Mesenteric fat pad (tissue), 1 donor: ENCODE measurements around the gene SEL1L. TPM values are rescaled to one million over a fixed set of nuclear protein-coding genes. Genes with fewer than 3 reads are reported as not detected.
"Not testable (repeated sequence)": the region's sequence is repeated elsewhere in the genome, so short reads cannot be mapped to it uniquely, and the experiment has no call there.

Source experiments
- DNase-seq: peaks from one replicate; pipeline ENCODE4 v3.0.0-alpha.2; 2020; ENCODE audit warnings: low spot score
- long read RNA-seq: library from polyadenylated mRNA; unstranded; transcript quantifications from one replicate; pipeline ENCODE4 v2.0.0, GENCODE V29; 2020
- total RNA-seq: library from RNA; stranded (reverse); fragmentation: NEBNext Ultra II Directional; extraction: Animal tissue kit (Norgen Biotek cat#: 25700); gene quantifications from one replicate; pipeline ENCODE4 v1.2.1, GENCODE V29; 2021
- donor health status: DM: yes; HTN: yes; CAD: no.

Gene SEL1L
- total RNA-seq: 114 TPM
- long read RNA-seq, full-length matches to known transcripts: 27 of 66 reads
- long read RNA-seq, partial matches to known transcripts: 13 of 66 reads
- long read RNA-seq, other reads (novel, unspliced or antisense): 26 of 66 reads

GRCh38 chr14:81533536-81534343, at the start of gene SEL1L:
Gene SEL1L (minus strand): TSS chr14:81533853. CDS start chr14:81533744, 109 bp downstream.
- peak; percentile 99 for DNase-seq

DNA sequence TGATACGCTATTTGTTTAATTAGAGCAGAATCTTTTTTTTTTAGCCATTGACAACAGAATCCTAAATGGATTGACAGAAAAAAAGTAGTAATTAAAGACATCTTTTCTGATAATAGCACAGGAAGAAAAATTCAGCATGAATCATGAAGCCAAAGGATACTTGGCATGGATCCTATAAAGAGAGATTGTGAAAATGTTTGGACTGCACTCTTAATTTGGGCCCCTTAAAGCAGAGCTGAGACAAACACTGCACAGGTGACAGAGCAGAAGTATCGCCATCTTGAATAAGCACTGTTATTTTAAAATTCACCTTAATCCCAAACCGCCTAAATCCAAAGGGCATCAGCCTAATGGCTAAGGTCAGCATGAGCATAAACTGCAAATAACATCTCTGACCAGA, 48.8 kb upstream of the SEL1L start:
- DNase-seq: no peak

DNA sequence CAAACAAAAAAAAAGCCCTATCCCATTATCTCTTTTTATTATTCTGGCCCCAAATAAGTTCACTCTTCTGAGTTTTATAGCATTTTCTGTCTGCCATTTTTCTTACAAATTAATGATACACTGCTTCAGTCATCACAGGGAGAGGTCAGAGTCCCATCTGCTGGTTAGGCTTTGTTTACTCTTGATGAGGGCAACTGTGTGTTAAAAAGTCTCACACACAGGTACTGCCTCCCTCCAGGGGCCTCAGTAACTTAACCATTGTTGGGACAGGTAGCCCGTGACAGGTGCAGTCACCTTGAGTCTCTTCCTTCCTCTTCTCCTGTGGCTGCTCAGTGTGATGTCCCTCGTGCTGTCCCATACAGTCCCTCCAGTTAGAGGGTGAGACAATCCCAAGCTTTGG, 45.5 kb upstream of the SEL1L start:
- no peak for DNase-seq

DNA sequence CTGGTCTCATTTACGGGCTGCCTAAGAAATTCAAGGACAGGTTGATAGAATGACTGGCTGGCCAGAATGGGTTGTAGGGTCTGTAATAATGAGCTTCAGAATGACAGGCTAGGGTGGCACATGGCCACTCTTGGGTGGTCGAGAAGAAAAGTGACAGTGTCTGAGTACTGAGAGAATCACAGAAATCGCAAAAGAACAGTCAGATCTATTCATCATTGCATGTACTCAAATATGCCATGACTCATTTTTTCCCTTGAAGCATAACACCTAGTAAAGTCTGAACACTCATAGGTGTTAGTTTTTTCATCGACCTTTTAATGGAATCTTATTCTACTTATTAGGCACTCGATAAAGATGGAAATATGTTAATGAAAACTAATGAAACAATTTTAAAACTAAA, 37.8 kb upstream of the SEL1L start:
- no peak for DNase-seq

GRCh38 chr14:81567302-81567701, 33.6 kb upstream of the SEL1L start:
- no peak for DNase-seq

GRCh38 chr14:81565441-81566290, 32.0 kb upstream of the SEL1L start:
- DNase-seq: no peak

- no peak for DNase-seq
These were observed 29.2 kb upstream of the SEL1L start for GRCh38 chr14:81562818-81563217.

- no peak for DNase-seq
These were observed 27.6 kb upstream of the SEL1L start for GRCh38 chr14:81561084-81561775.

- DNase-seq: no peak
These were observed 25.7 kb upstream of the SEL1L start for GRCh38 chr14:81559385-81559784.

GRCh38 chr14:81557146-81557545, 23.5 kb upstream of the SEL1L start:
- no peak for DNase-seq

DNA sequence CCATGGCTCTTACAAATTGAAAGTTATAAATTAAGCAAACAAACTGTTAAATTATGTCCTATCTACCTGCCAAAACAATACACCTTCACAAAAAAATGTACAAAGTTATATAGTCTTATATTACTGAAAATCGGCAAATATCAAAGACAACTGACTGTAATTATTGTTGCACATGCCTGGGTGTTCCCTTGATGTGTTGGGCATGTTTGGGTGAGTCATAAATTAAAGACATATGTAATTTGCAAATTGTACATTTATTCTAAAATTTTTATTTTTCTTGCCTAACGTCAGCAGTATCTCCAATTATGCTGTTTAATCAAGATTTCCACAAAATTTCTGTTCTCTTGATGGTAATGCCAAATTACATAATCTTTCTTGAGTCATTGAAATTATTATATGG, 22.0 kb upstream of the SEL1L start:
- DNase-seq: no peak

- DNase-seq: no peak
These were observed 21.4 kb upstream of the SEL1L start for GRCh38 chr14:81555051-81555450.

GRCh38 chr14:81551471-81551870, 17.8 kb upstream of the SEL1L start:
- no peak for DNase-seq

DNA sequence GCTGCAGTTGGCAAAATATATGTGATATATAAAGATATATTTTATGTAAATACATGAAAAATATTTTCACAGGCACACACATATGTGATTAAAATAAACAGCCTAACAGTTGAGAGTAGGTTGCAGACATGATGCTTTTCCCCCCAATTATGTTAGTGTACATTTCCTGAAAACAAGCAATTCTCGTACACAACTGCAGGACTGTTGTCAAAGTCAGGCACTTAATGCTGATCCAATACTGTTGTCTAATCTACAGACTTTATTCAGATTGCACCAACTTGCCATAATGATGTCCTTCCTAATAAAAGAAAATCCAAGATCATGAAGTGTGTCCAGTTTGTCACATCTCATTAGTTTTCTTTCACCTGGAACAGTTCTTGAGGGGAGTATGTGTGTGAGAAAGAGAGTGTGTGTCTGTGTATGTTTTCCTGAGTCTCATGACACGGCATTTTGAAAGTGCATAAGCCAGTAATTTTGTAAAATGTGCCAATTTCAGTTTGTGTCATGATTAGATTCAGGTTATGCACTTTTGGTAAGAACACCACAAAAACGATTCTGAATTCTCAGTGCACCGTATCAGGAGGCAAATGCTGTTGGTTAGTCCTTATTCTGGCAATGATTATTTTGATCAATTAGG, 16.5 kb upstream of the SEL1L start:
- no peak for DNase-seq

GRCh38 chr14:81541206-81541605, 7.6 kb upstream of the SEL1L start:
- DNase-seq: not testable (repeated sequence)

GRCh38 chr14:81537193-81537592, 3.5 kb upstream of the SEL1L start:
- no peak for DNase-seq

GRCh38 chr14:81536241-81536771, 2.7 kb upstream of the SEL1L start:
- DNase-seq: no peak

DNA sequence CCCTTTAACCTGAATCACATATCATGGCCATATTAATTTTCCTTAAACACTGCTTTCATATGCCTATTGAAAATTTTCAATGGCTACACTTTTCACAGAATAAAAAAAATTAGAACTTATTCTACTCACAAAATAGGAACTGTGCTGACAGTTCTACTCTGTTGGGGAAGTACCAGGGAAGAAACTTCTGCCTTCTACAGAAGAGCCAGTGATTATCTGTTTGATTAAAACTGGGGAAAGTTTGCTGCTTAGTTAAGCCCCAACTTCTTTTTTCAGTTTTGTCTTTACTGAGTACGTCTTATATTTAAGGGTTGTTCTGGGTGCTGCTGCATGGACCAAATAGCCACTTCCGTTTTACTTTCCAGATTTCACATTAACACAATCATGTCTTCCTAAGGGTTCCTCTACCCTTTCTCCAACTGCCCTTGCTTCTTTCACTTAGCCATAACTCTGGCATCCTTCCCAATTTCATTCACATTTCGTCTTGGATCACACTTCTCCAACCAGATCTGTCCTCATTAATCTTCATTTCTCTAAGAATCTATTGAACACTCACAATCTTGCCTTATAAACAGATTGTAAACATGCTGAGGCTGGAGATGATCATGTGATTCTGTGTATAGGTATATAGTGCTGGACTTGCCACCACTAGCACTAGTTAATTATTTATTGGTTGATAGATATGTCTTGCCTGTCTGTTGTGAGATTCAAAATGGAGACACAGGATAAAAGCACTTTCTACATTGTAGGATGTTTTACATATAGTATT, 1.9 kb upstream of the SEL1L start:
- DNase-seq: no peak

DNA sequence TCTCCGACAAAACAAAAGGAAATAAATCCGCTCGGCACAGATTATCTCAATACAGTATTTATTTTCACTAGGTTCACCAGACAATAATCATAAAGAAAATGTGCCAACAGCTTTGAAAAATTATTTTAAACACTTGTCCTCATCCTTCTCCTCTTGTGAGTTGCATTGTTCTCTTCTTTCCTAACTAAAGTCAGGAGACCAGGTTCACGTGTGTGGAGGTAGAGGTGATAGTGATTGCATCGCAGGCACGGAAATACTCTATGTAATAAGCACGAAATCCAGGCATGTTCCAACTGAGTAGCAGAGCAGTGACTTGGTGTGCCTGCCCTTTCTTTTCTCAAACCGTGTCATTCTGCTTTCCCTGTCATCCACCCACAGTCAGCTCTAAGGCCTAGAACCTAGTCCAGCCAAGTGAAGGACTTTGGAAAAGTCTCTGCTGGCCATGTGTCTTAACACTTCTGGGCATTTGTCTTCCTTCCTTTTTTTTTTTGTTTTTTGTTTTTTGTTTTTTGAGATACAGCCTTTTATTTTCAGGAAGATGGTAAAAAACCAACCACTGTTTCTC, 939 bp upstream of the SEL1L start:
- no peak for DNase-seq

- no peak for DNase-seq
These were observed 479 bp downstream of the SEL1L start for GRCh38 chr14:81533212-81533535.
